Neural cell (in vitro differentiated cells): ENCODE measurements around the gene FHL3. TPM values are rescaled to one million over a fixed set of nuclear protein-coding genes. Genes with fewer than 3 reads are reported as not detected.
A peak's percentile ranks its signal among the peaks of the same experiment; 100 is the strongest.

ENCODE experiments used
- H2AFZ ChIP-seq: fragments of 200-600, 300-800 bp; sonication (generic), shearing (Covaris generic); 2 replicates; pipeline ENCODE4 v1.6.0; 2014; ENCODE audit warnings: low read depth, mild to moderate bottlenecking, antibody characterized with exemption, low read length, moderate library complexity
- H3F3A ChIP-seq: fragments of 200-600 bp; shearing (Covaris generic); 2 replicates; pipeline ENCODE4 v1.6.1; 2016; ENCODE audit warnings: mild to moderate bottlenecking, moderate library complexity, mixed read lengths, antibody characterized with exemption, low read length; ENCODE audit not compliant: insufficient read depth, poor library complexity, severe bottlenecking
- H3K27ac ChIP-seq: fragments of 200-600, 300-800 bp; sonication (generic), shearing (Covaris generic); 2 replicates; pipeline ENCODE4 v1.5.1; 2014; ENCODE audit warnings: mild to moderate bottlenecking, low read length, moderate library complexity
- H3K27me3 ChIP-seq: fragments of 300-800, 200-600 bp; sonication (generic), shearing (Covaris generic); 2 replicates; pipeline ENCODE4 v1.6.0; 2014; ENCODE audit warnings: mild to moderate bottlenecking, low read depth, low read length, moderate library complexity; ENCODE audit not compliant: insufficient read depth
- H3K36me3 ChIP-seq: fragments of 300-800, 200-600 bp; sonication (generic), shearing (Covaris generic); 2 replicates; pipeline ENCODE4 v1.5.1; 2014; ENCODE audit warnings: mild to moderate bottlenecking, antibody characterized with exemption, low read length, moderate library complexity; ENCODE audit not compliant: insufficient read depth
- H3K4me2 ChIP-seq: fragments of 300-800, 200-600 bp; sonication (generic), shearing (Covaris generic); 2 replicates; pipeline ENCODE4 v1.6.0; 2014; ENCODE audit warnings: mild to moderate bottlenecking, low read length
- H3K4me3 ChIP-seq: fragments of 300-800, 200-600 bp; sonication (generic), shearing (Covaris generic); 2 replicates; pipeline ENCODE4 v1.5.1; 2014; ENCODE audit warnings: mild to moderate bottlenecking, low read length, moderate library complexity
- H3K79me2 ChIP-seq: fragments of 200-600 bp; shearing (Covaris generic); replicated peaks from 2 replicates; pipeline ENCODE4 v1.6.0; 2014; ENCODE audit warnings: mild to moderate bottlenecking, low read length, moderate library complexity; ENCODE audit not compliant: insufficient read depth
- H3K9ac ChIP-seq: fragments of 300-800, 200-600 bp; sonication (generic), shearing (Covaris generic); 2 replicates; pipeline ENCODE4 v1.6.1; 2016; ENCODE audit warnings: mild to moderate bottlenecking, low read length, mixed read lengths
- H3K9me2 ChIP-seq: fragments of 200-600 bp; shearing (Covaris generic); 2 replicates; pipeline ENCODE4 v1.6.1; 2016; ENCODE audit warnings: mild to moderate bottlenecking, low read length, mixed read lengths; ENCODE audit not compliant: insufficient read depth
- H3K9me3 ChIP-seq: fragments of 200-600, 300-800 bp; sonication (generic), shearing (Covaris generic); 2 replicates; pipeline ENCODE4 v1.6.1; 2016; ENCODE audit warnings: mild to moderate bottlenecking, mixed run types, low read length, moderate library complexity, mixed read lengths
- H4K20me1 ChIP-seq: fragments of 200-600 bp; shearing (Covaris generic); 2 replicates; pipeline ENCODE4 v1.6.1; 2016; ENCODE audit warnings: mild to moderate bottlenecking, mixed run types; ENCODE audit not compliant: insufficient read depth
- EP300 ChIP-seq: fragments of 450-650 bp; conservative IDR thresholded peaks from 2 replicates; pipeline ENCODE4 v1.6.1; 2014; ENCODE audit warnings: antibody characterized with exemption, mild to moderate bottlenecking, moderate library complexity; ENCODE audit not compliant: poor library complexity, severe bottlenecking
- EZH2 ChIP-seq: fragments of 200-600, 300-800 bp; shearing (Covaris generic), sonication (generic); IDR thresholded peaks from 2 replicates; pipeline ENCODE4 v1.6.1; 2014; ENCODE audit warnings: antibody characterized with exemption, low read length, borderline replicate concordance, mild to moderate bottlenecking; ENCODE audit not compliant: insufficient read depth, poor library complexity, severe bottlenecking
- MXI1 ChIP-seq: fragments of 450-650 bp; conservative IDR thresholded peaks from 2 replicates; pipeline ENCODE4 v1.6.1; 2014; ENCODE audit warnings: antibody characterized with exemption, mild to moderate bottlenecking; ENCODE audit not compliant: poor library complexity, severe bottlenecking
- POLR2AphosphoS5 ChIP-seq: IDR thresholded peaks from 2 replicates; pipeline ENCODE4 v1.6.1; 2012
- RAD21 ChIP-seq: fragments of 450-650 bp; conservative IDR thresholded peaks from 2 replicates; pipeline ENCODE4 v1.6.1; 2014; ENCODE audit warnings: antibody characterized with exemption, mild to moderate bottlenecking, moderate library complexity
- SMC3 ChIP-seq: fragments of 450-650 bp; conservative IDR thresholded peaks from 2 replicates; pipeline ENCODE4 v1.6.1; 2014; ENCODE audit warnings: antibody characterized with exemption, mild to moderate bottlenecking, moderate library complexity; ENCODE audit not compliant: poor library complexity
- TAF1 ChIP-seq: IDR thresholded peaks from 2 replicates; pipeline ENCODE4 v1.6.1; 2012; ENCODE audit warnings: low read depth
- polyA plus RNA-seq: library from polyadenylated mRNA; depleted of rRNA; stranded (reverse); fragments of >200 nt; gene quantifications from 2 replicates; pipeline ENCODE4 v1.2.3, GENCODE V29; 2014
- TF ChIP-seq, protein P1 (sequence below): fragments of 450-650 bp; IDR thresholded peaks from 2 replicates; pipeline ENCODE4 v1.5.1; 2014; ENCODE audit warnings: antibody characterized with exemption, mild to moderate bottlenecking, moderate library complexity; ENCODE audit not compliant: poor library complexity, severe bottlenecking
- TF ChIP-seq, protein P2 (sequence below): IDR thresholded peaks from 2 replicates; pipeline ENCODE4 v1.6.1; 2012; ENCODE audit warnings: borderline replicate concordance

FHL3 gene
- polyA plus RNA-seq, 1 donor from 2014 or later, result 3.5 TPM

DNA sequence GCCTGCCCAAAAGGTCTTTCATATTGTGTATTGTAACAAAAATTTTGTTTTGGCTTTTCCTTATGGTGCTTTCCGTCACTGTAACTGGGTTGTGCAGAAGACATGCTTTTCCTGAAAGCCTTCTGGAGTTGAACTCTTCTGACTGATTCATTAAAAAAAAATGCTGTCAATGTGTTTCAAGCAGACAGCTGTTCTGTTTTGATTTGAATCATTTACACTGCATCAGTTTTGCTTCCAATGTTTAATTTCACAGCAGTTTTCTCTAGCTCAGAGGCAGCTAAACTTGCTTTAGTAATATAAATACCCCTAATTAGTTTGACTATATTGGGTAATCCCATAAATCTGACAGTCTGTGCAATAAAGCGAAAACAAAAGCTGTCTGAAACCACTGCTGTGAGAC, 15.1 kb upstream of the FHL3 start:
- peaks cover 10% of the 10 kb centered on the region for H3K36me3 ChIP-seq
- peaks cover 7% of the 10 kb centered on the region for H3K79me2 ChIP-seq
- no peaks in the 10 kb centered on the region for H3K9me2 ChIP-seq
- no peak overlapping the region for H3K9ac ChIP-seq
- no peak for TF ChIP-seq MXI1
- H4K20me1 ChIP-seq, result no peaks in the 10 kb centered on the region
- H3K27me3 ChIP-seq, result no peaks in the 10 kb centered on the region
- H3F3A ChIP-seq, result no peaks in the 10 kb centered on the region
- H3K4me2 ChIP-seq, result no peak overlapping the region
- no peaks in the 10 kb centered on the region for H3K9me3 ChIP-seq
- no peak overlapping the region for H3K27ac ChIP-seq
- H2AFZ ChIP-seq, result no peak overlapping the region
- no peak overlapping the region for H3K4me3 ChIP-seq

DNA sequence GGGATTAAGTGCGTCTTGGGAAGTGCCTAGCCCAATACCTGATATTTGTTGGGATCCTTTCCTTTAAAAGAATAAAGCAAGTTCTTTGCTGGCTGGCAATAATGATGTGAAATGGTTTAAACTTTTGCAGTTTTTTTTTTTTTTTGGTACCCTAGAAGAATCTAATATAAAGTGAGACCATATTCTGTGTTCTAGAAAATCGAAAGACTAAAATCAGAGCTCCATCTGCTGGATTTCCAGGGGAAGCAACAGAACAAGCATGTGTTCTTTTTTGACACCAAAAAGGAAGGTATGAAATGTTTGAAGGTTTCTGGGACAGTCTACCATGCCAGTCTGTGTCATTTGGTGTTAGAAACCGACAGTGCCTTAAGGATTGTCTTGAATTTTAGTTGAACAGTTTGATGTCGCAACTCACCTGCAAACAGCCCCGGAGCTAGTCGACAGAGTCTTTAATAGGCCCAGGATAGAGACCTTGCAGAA, 13.6 kb upstream of the FHL3 start:
- no peak overlapping the region for H2AFZ ChIP-seq
- no peaks in the 10 kb centered on the region for H3F3A ChIP-seq
- peaks cover 4% of the 10 kb centered on the region for H3K36me3 ChIP-seq
- H3K9ac ChIP-seq, result no peak overlapping the region
- no peaks in the 10 kb centered on the region for H4K20me1 ChIP-seq
- no peaks in the 10 kb centered on the region for H3K9me3 ChIP-seq
- no peak overlapping the region for H3K27ac ChIP-seq
- H3K4me3 ChIP-seq, result no peak overlapping the region
- H3K4me2 ChIP-seq, result no peak overlapping the region
- TF ChIP-seq, protein P1, sequence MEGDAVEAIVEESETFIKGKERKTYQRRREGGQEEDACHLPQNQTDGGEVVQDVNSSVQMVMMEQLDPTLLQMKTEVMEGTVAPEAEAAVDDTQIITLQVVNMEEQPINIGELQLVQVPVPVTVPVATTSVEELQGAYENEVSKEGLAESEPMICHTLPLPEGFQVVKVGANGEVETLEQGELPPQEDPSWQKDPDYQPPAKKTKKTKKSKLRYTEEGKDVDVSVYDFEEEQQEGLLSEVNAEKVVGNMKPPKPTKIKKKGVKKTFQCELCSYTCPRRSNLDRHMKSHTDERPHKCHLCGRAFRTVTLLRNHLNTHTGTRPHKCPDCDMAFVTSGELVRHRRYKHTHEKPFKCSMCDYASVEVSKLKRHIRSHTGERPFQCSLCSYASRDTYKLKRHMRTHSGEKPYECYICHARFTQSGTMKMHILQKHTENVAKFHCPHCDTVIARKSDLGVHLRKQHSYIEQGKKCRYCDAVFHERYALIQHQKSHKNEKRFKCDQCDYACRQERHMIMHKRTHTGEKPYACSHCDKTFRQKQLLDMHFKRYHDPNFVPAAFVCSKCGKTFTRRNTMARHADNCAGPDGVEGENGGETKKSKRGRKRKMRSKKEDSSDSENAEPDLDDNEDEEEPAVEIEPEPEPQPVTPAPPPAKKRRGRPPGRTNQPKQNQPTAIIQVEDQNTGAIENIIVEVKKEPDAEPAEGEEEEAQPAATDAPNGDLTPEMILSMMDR, result peak; percentile 74
- TF ChIP-seq TAF1 (no peak), SMC3 (peak; percentile 74), MXI1 (peak; percentile 16), RAD21 (peak; percentile 67), EP300 (no peak), EZH2 (no peak), POLR2AphosphoS5 (no peak)
- TF ChIP-seq, protein P2, sequence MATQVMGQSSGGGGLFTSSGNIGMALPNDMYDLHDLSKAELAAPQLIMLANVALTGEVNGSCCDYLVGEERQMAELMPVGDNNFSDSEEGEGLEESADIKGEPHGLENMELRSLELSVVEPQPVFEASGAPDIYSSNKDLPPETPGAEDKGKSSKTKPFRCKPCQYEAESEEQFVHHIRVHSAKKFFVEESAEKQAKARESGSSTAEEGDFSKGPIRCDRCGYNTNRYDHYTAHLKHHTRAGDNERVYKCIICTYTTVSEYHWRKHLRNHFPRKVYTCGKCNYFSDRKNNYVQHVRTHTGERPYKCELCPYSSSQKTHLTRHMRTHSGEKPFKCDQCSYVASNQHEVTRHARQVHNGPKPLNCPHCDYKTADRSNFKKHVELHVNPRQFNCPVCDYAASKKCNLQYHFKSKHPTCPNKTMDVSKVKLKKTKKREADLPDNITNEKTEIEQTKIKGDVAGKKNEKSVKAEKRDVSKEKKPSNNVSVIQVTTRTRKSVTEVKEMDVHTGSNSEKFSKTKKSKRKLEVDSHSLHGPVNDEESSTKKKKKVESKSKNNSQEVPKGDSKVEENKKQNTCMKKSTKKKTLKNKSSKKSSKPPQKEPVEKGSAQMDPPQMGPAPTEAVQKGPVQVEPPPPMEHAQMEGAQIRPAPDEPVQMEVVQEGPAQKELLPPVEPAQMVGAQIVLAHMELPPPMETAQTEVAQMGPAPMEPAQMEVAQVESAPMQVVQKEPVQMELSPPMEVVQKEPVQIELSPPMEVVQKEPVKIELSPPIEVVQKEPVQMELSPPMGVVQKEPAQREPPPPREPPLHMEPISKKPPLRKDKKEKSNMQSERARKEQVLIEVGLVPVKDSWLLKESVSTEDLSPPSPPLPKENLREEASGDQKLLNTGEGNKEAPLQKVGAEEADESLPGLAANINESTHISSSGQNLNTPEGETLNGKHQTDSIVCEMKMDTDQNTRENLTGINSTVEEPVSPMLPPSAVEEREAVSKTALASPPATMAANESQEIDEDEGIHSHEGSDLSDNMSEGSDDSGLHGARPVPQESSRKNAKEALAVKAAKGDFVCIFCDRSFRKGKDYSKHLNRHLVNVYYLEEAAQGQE, result no peak
- peaks cover 12% of the 10 kb centered on the region for H3K79me2 ChIP-seq
- no peaks in the 10 kb centered on the region for H3K9me2 ChIP-seq
- no peaks in the 10 kb centered on the region for H3K27me3 ChIP-seq
